WTC11 (cell line): ENCODE results near the gene RNF126. TPM values are rescaled to one million over a fixed set of nuclear protein-coding genes. Genes with fewer than 3 reads are reported as not detected.

Source experiments
- ATAC-seq: fragments of 200-7000 bp; cut with Tn5 transposase; 2 replicates; pipeline ENCODE4 v1.10.0; 2021; ENCODE audit warnings: mild to moderate bottlenecking, moderate library complexity
- CTCF ChIA-PET: fragments of 300-600 bp; sonication (Branson Sonifier 250); formaldehyde crosslinking; loops from one replicate; lab custom pipeline; 2021; ENCODE audit warnings: antibody characterized with exemption; lab: Charles Lee
- POLR2A ChIA-PET: fragments of 350-600 bp; sonication (Branson Sonifier 250); formaldehyde crosslinking; loops from one replicate; lab custom pipeline; 2021; ENCODE audit warnings: antibody characterized with exemption; lab: Charles Lee
- DNase-seq: peaks from one replicate; pipeline ENCODE4 v3.0.0; 2021; ENCODE audit warnings: low spot score
- H3K27ac Mint-ChIP-seq: 2 replicates; pipeline ENCODE4 v1.8.0; 2021; ENCODE audit warnings: mixed read lengths
- H3K27me3 Mint-ChIP-seq: 2 replicates; pipeline ENCODE4 v1.8.0; 2021; ENCODE audit warnings: low read depth, mild to moderate bottlenecking, moderate library complexity, mixed read lengths
- H3K36me3 Mint-ChIP-seq: 2 replicates; pipeline ENCODE4 v1.8.0; 2021; ENCODE audit warnings: mixed read lengths
- H3K4me1 Mint-ChIP-seq: 2 replicates; pipeline ENCODE4 v1.8.0; 2022; ENCODE audit warnings: mixed read lengths
- H3K4me3 Mint-ChIP-seq: 2 replicates; pipeline ENCODE4 v1.8.0; 2021; ENCODE audit warnings: mild to moderate bottlenecking, moderate library complexity, mixed read lengths
- H3K9me3 Mint-ChIP-seq: 2 replicates; pipeline ENCODE4 v1.8.0; 2021; ENCODE audit warnings: mixed read lengths
- CREM ChIP-seq: sonication (generic); formaldehyde crosslinking; IDR thresholded peaks from 2 replicates; pipeline ENCODE4 v1.8.1; 2022; ENCODE audit warnings: mild to moderate bottlenecking, missing genetic modification reagents, moderate library complexity
- FOXP1 ChIP-seq: sonication (generic); formaldehyde crosslinking; IDR thresholded peaks from 2 replicates; pipeline ENCODE4 v1.8.0; 2022; ENCODE audit warnings: missing genetic modification reagents, mild to moderate bottlenecking, moderate library complexity, borderline replicate concordance
- GTF2I ChIP-seq: fragments of 250-450 bp; sonication (Bioruptor Pico); conservative IDR thresholded peaks from 2 replicates; pipeline ENCODE4 v1.4.0; 2021; ENCODE audit warnings: mild to moderate bottlenecking
- NR1H2 ChIP-seq: sonication (generic); formaldehyde crosslinking; IDR thresholded peaks from 2 replicates; pipeline ENCODE4 v1.9.0; 2021; ENCODE audit warnings: mild to moderate bottlenecking, moderate library complexity, missing genetic modification reagents
- SMAD4 ChIP-seq: sonication (generic); formaldehyde crosslinking; IDR thresholded peaks from 2 replicates; pipeline ENCODE4 v1.8.0; 2022; ENCODE audit warnings: mild to moderate bottlenecking, missing genetic modification reagents
- SP1 ChIP-seq: sonication (generic); formaldehyde crosslinking; conservative IDR thresholded peaks from 2 replicates; pipeline ENCODE4 v1.8.1; 2022; ENCODE audit warnings: missing genetic modification reagents
- ZNF138 ChIP-seq: sonication (generic); formaldehyde crosslinking; conservative IDR thresholded peaks from 2 replicates; pipeline ENCODE4 v1.8.1; 2022; ENCODE audit warnings: mild to moderate bottlenecking, moderate library complexity, missing genetic modification reagents
- ZNF232 ChIP-seq: sonication (generic); formaldehyde crosslinking; IDR thresholded peaks from 2 replicates; pipeline ENCODE4 v1.8.0; 2022; ENCODE audit warnings: mild to moderate bottlenecking, missing genetic modification reagents
- ZNF396 ChIP-seq: fragments of 250-450 bp; sonication (Bioruptor Pico); IDR thresholded peaks from 2 replicates; pipeline ENCODE4 v1.8.0; 2021; ENCODE audit warnings: mild to moderate bottlenecking, moderate library complexity, borderline replicate concordance
- total RNA-seq: library from RNA; stranded (reverse); gene quantifications from 3 replicates; pipeline ENCODE4 v1.2.3, GENCODE V29; 2021
- TF ChIP-seq, protein P1 (sequence below): sonication (generic); formaldehyde crosslinking; IDR thresholded peaks from 2 replicates; pipeline ENCODE4 v1.8.0; 2023; ENCODE audit warnings: missing genetic modification reagents, mild to moderate bottlenecking, borderline replicate concordance
- TF ChIP-seq, protein P2 (sequence below): sonication (generic); formaldehyde crosslinking; IDR thresholded peaks from 2 replicates; pipeline ENCODE4 v1.8.1; 2022; ENCODE audit warnings: mild to moderate bottlenecking, moderate library complexity, missing genetic modification reagents
- TF ChIP-seq, protein P3 (sequence below): sonication (generic); formaldehyde crosslinking; IDR thresholded peaks from 2 replicates; pipeline ENCODE4 v1.8.1; 2023; ENCODE audit warnings: mild to moderate bottlenecking, moderate library complexity, missing genetic modification reagents
- TF ChIP-seq, protein P4 (sequence below): fragments of 200-600 bp; IDR thresholded peaks from 2 replicates; pipeline ENCODE4 v1.8.0; 2022; ENCODE audit warnings: antibody characterized with exemption
- TF ChIP-seq, protein P5 (sequence below): sonication (generic); formaldehyde crosslinking; IDR thresholded peaks from 2 replicates; pipeline ENCODE4 v1.8.0; 2022; ENCODE audit warnings: mild to moderate bottlenecking, missing genetic modification reagents
- TF ChIP-seq, protein P6 (sequence below): sonication (generic); formaldehyde crosslinking; IDR thresholded peaks from 2 replicates; pipeline ENCODE4 v1.8.0; 2022; ENCODE audit warnings: mild to moderate bottlenecking, missing genetic modification reagents
- TF ChIP-seq, protein P7 (sequence below): fragments of 250-450 bp; sonication (Bioruptor Pico); IDR thresholded peaks from 2 replicates; pipeline ENCODE4 v1.8.0; 2021; ENCODE audit warnings: mild to moderate bottlenecking
- TF ChIP-seq, protein P8 (sequence below): sonication (generic); formaldehyde crosslinking; IDR thresholded peaks from 2 replicates; pipeline ENCODE4 v1.8.1; 2023; ENCODE audit warnings: mild to moderate bottlenecking, missing genetic modification reagents, borderline replicate concordance
- TF ChIP-seq, protein P9 (sequence below): sonication (generic); formaldehyde crosslinking; IDR thresholded peaks from 2 replicates; pipeline ENCODE4 v1.8.1; 2023; ENCODE audit warnings: mild to moderate bottlenecking, missing genetic modification reagents

Gene RNF126
- total RNA-seq, 1 experiment from 2014 or later, result 84.4 TPM

DNA sequence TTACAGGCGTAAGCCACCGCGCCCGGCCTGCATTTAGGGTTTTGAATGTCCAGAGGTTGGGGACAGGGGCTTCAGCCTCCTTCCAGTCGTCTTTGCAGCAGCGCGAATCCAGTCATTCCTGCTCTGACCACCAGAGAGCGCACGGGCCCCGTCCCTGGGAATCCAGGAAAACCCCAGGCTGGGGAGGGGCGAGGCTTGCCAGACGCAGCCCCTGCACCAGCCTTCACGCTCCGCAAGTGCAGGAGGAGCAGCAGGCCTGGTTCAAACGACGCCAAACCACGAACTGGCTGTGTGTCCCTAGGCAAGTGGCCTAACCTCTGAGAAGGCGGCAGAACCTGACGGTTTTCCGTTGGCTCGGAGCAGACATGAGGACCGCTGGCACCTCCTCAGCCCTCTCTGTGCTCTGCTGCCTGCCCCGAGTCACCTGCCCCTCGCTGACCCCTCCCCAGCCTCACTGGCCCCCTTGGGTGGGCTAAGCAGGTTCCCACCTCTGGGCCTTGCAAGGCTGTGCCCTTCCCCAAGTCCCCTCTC lies 2.0 kb upstream of the RNF126 start:
- DNase-seq (peak; percentile 97), ATAC-seq (peak; percentile 62)
- POLR2A ChIA-PET, result no interaction called here
- H3K4me1 Mint-ChIP-seq, result peaks cover 20% of the 10 kb centered on the region
- H3K27me3 Mint-ChIP-seq, result peaks cover 29% of the 10 kb centered on the region
- H3K4me3 Mint-ChIP-seq, result peak overlapping the region; percentile 36
- H3K9me3 Mint-ChIP-seq, result peaks cover 9% of the 10 kb centered on the region
- CTCF ChIA-PET, result interaction anchor here (0.6 to 0.8 kb wide), 4 partner anchors 10 to 195 kb away, joined by 3 to 6 read pairs (median 4); partner anchors contain the start of gene CFD
- H3K27ac Mint-ChIP-seq, result no peak overlapping the region
- H3K36me3 Mint-ChIP-seq, result no peaks in the 10 kb centered on the region
- TF ChIP-seq, protein P1, sequence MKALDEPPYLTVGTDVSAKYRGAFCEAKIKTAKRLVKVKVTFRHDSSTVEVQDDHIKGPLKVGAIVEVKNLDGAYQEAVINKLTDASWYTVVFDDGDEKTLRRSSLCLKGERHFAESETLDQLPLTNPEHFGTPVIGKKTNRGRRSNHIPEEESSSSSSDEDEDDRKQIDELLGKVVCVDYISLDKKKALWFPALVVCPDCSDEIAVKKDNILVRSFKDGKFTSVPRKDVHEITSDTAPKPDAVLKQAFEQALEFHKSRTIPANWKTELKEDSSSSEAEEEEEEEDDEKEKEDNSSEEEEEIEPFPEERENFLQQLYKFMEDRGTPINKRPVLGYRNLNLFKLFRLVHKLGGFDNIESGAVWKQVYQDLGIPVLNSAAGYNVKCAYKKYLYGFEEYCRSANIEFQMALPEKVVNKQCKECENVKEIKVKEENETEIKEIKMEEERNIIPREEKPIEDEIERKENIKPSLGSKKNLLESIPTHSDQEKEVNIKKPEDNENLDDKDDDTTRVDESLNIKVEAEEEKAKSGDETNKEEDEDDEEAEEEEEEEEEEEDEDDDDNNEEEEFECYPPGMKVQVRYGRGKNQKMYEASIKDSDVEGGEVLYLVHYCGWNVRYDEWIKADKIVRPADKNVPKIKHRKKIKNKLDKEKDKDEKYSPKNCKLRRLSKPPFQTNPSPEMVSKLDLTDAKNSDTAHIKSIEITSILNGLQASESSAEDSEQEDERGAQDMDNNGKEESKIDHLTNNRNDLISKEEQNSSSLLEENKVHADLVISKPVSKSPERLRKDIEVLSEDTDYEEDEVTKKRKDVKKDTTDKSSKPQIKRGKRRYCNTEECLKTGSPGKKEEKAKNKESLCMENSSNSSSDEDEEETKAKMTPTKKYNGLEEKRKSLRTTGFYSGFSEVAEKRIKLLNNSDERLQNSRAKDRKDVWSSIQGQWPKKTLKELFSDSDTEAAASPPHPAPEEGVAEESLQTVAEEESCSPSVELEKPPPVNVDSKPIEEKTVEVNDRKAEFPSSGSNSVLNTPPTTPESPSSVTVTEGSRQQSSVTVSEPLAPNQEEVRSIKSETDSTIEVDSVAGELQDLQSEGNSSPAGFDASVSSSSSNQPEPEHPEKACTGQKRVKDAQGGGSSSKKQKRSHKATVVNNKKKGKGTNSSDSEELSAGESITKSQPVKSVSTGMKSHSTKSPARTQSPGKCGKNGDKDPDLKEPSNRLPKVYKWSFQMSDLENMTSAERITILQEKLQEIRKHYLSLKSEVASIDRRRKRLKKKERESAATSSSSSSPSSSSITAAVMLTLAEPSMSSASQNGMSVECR (CRISPR knock-in tag), result no peak
- TF ChIP-seq ZNF396 (CRISPR knock-in tag), result no peak
- peak; percentile 62; the same call in 1 of the 2 replicates for TF ChIP-seq FOXP1
- no peak for TF ChIP-seq SMAD4 (CRISPR knock-in tag)
- TF ChIP-seq, protein P2, sequence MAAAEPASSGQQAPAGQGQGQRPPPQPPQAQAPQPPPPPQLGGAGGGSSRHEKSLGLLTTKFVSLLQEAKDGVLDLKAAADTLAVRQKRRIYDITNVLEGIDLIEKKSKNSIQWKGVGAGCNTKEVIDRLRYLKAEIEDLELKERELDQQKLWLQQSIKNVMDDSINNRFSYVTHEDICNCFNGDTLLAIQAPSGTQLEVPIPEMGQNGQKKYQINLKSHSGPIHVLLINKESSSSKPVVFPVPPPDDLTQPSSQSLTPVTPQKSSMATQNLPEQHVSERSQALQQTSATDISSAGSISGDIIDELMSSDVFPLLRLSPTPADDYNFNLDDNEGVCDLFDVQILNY, result 0 out of 2 replicates have a peak, but pooled peaks have one; percentile 29
- TF ChIP-seq, protein P3, sequence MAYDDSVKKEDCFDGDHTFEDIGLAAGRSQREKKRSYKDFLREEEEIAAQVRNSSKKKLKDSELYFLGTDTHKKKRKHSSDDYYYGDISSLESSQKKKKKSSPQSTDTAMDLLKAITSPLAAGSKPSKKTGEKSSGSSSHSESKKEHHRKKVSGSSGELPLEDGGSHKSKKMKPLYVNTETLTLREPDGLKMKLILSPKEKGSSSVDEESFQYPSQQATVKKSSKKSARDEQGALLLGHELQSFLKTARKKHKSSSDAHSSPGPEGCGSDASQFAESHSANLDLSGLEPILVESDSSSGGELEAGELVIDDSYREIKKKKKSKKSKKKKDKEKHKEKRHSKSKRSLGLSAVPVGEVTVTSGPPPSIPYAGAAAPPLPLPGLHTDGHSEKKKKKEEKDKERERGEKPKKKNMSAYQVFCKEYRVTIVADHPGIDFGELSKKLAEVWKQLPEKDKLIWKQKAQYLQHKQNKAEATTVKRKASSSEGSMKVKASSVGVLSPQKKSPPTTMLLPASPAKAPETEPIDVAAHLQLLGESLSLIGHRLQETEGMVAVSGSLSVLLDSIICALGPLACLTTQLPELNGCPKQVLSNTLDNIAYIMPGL (CRISPR knock-in tag), result peak; percentile 89
- no peak; the same call in 1 of the 2 replicates for TF ChIP-seq CREM
- TF ChIP-seq, protein P4, sequence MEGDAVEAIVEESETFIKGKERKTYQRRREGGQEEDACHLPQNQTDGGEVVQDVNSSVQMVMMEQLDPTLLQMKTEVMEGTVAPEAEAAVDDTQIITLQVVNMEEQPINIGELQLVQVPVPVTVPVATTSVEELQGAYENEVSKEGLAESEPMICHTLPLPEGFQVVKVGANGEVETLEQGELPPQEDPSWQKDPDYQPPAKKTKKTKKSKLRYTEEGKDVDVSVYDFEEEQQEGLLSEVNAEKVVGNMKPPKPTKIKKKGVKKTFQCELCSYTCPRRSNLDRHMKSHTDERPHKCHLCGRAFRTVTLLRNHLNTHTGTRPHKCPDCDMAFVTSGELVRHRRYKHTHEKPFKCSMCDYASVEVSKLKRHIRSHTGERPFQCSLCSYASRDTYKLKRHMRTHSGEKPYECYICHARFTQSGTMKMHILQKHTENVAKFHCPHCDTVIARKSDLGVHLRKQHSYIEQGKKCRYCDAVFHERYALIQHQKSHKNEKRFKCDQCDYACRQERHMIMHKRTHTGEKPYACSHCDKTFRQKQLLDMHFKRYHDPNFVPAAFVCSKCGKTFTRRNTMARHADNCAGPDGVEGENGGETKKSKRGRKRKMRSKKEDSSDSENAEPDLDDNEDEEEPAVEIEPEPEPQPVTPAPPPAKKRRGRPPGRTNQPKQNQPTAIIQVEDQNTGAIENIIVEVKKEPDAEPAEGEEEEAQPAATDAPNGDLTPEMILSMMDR, result peak; percentile 91
- TF ChIP-seq, protein P5, sequence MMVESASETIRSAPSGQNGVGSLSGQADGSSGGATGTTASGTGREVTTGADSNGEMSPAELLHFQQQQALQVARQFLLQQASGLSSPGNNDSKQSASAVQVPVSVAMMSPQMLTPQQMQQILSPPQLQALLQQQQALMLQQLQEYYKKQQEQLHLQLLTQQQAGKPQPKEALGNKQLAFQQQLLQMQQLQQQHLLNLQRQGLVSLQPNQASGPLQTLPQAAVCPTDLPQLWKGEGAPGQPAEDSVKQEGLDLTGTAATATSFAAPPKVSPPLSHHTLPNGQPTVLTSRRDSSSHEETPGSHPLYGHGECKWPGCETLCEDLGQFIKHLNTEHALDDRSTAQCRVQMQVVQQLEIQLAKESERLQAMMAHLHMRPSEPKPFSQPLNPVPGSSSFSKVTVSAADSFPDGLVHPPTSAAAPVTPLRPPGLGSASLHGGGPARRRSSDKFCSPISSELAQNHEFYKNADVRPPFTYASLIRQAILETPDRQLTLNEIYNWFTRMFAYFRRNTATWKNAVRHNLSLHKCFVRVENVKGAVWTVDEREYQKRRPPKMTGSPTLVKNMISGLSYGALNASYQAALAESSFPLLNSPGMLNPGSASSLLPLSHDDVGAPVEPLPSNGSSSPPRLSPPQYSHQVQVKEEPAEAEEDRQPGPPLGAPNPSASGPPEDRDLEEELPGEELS, result peak; percentile 76
- TF ChIP-seq GTF2I, result no peak
- peak; percentile 65; the same call in 1 of the 2 replicates for TF ChIP-seq SP1 (CRISPR knock-in tag)
- TF ChIP-seq, protein P6, sequence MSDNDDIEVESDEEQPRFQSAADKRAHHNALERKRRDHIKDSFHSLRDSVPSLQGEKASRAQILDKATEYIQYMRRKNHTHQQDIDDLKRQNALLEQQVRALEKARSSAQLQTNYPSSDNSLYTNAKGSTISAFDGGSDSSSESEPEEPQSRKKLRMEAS, result peak; percentile 93
- TF ChIP-seq, protein P7, sequence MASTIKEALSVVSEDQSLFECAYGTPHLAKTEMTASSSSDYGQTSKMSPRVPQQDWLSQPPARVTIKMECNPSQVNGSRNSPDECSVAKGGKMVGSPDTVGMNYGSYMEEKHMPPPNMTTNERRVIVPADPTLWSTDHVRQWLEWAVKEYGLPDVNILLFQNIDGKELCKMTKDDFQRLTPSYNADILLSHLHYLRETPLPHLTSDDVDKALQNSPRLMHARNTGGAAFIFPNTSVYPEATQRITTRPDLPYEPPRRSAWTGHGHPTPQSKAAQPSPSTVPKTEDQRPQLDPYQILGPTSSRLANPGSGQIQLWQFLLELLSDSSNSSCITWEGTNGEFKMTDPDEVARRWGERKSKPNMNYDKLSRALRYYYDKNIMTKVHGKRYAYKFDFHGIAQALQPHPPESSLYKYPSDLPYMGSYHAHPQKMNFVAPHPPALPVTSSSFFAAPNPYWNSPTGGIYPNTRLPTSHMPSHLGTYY, result no peak
- no peak for TF ChIP-seq ZNF138 (CRISPR knock-in tag)
- TF ChIP-seq ZNF232, result 0 out of 2 replicates have a peak, but pooled peaks have one; percentile 29
- TF ChIP-seq, protein P8, sequence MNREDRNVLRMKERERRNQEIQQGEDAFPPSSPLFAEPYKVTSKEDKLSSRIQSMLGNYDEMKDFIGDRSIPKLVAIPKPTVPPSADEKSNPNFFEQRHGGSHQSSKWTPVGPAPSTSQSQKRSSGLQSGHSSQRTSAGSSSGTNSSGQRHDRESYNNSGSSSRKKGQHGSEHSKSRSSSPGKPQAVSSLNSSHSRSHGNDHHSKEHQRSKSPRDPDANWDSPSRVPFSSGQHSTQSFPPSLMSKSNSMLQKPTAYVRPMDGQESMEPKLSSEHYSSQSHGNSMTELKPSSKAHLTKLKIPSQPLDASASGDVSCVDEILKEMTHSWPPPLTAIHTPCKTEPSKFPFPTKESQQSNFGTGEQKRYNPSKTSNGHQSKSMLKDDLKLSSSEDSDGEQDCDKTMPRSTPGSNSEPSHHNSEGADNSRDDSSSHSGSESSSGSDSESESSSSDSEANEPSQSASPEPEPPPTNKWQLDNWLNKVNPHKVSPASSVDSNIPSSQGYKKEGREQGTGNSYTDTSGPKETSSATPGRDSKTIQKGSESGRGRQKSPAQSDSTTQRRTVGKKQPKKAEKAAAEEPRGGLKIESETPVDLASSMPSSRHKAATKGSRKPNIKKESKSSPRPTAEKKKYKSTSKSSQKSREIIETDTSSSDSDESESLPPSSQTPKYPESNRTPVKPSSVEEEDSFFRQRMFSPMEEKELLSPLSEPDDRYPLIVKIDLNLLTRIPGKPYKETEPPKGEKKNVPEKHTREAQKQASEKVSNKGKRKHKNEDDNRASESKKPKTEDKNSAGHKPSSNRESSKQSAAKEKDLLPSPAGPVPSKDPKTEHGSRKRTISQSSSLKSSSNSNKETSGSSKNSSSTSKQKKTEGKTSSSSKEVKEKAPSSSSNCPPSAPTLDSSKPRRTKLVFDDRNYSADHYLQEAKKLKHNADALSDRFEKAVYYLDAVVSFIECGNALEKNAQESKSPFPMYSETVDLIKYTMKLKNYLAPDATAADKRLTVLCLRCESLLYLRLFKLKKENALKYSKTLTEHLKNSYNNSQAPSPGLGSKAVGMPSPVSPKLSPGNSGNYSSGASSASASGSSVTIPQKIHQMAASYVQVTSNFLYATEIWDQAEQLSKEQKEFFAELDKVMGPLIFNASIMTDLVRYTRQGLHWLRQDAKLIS (CRISPR knock-in tag), result no peak
- TF ChIP-seq NR1H2 (CRISPR knock-in tag), result no peak
- TF ChIP-seq, protein P9, sequence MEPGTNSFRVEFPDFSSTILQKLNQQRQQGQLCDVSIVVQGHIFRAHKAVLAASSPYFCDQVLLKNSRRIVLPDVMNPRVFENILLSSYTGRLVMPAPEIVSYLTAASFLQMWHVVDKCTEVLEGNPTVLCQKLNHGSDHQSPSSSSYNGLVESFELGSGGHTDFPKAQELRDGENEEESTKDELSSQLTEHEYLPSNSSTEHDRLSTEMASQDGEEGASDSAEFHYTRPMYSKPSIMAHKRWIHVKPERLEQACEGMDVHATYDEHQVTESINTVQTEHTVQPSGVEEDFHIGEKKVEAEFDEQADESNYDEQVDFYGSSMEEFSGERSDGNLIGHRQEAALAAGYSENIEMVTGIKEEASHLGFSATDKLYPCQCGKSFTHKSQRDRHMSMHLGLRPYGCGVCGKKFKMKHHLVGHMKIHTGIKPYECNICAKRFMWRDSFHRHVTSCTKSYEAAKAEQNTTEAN (CRISPR knock-in tag), result 0 out of 2 replicates have a peak, but pooled peaks have one; percentile 19
